NOMO-1 (cell line): ENCODE results near the gene UBL3.
A peak's percentile ranks its signal among the peaks of the same experiment; 100 is the strongest.

Source experiments
- DNase-seq, 2 experiments: peaks; one replicate each; lab custom pipeline; 2025; ENCODE audit not compliant: unreplicated experiment in 2 of 2; lab: John Stamatoyannopoulos, UW

Gene UBL3

DNA sequence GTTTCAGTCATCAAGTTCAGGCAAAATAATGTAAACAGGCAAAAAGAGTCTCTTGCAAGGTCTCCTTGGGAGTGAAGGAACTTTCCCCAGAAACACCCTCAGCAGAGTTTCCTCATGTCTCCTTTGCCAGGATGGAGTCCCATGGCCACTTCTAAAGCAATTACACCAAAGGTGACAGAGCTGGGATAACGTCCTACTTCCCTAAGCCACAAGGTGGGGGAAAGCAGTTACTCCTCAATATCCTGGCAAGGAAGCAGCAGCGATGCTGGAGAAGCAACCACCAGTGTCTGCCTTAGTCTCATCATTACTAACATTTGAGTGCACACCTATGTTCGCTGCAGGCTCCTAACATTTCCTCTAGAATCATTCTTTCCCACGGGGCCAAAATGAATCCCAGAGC lies 88.6 kb downstream of the UBL3 start:
- DNase-seq, result no peak

DNA sequence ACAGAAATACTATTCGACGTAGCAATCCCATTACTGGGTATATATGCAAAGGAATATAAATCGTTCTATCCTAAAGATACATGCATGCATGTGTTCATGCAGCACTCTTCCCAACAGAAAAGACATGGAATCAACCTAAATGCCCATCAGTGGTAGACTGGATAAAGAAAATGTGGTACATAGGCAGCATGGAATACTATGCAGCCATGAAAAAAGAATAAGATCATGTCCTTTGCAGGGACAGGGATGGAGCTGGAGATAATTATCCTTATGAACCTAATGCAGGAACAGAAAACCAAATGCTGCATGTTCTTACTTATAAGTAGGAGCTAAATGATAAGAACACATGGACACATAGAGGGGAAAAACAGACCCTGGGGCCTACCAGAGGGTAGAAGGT lies 89.3 kb downstream of the UBL3 start:
- no peak for DNase-seq

DNA sequence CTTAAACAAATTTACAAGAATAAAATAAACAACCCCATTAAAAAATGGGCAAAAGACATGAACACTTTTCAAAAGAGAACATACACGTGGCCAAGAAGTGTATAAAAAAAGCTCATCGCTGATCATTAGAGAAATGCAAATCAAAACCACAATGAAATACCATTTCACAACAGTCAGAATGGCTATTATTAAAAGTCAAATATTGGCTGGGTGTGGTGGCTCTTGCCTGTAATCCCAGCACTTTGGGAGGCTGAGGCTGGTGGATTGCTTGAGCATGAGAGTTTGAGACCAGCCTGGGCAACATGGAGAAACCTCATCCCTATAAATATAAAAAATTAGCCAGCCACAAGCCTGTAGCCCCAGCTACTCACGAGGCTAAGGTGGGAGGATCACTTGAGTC lies 89.9 kb downstream of the UBL3 start:
- DNase-seq, result no peak

DNA sequence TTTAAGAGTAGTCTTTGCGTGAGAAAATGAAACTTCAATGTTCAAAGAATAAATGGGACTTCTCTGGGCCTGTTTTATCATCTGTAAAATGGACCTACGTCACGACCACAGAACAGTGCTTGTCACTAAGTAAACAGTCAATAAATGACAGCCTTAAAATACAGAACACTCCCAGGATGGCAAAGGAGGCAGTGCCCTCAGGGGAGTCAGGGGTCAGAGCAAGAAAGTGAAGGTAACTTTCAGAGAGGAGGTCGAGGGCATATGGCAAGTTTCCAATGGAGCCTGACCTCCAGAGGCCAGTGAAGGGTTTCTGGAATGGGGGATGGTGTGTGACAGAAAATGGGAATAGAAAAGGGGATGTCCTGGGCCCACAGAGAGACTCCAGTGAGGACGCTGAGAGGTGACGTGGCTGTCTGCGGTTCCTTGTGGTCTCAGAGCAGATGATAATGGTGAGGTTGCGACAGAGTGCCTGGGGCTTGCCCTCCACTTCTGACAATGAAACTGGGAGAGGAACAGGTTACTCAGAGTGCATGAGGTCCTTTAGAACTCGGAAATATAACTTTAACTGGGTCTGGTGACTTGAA lies 91.8 kb downstream of the UBL3 start:
- DNase-seq, result peak; percentile 93 to 100

DNA sequence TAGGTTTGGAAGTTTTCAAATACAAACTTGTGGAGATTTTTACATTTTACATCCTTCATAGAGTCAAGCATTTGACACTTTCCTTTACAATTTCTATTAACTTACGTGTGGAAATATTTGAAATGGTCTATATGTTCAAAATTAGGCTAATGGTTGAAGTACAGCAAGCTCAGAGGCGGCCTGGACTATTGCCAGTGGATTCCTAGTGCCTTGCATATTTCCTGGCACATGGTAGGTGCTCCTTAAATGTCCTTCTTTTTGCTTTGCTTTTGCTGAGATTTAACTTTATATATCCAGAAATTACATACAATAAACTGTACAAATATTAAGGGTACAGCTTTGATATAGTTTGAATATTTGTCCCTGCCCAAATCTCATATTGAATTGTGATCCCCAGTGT lies 93.9 kb downstream of the UBL3 start:
- no peak for DNase-seq

DNA sequence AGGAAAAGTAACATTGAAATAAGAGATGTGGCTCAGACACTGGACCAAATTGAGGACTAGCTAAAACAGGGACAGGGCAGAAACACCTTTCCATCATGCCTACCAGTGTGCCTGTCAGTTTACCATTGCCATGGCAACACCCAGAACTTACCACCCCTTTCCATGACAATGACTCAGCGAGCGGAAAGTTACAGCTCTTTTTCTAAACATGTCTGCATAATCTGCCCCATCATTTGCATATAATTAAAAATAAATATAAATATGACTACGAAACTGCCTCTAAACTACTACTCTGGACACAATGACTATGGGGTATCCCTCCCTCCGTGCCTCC lies 96.0 kb downstream of the UBL3 start:
- DNase-seq, result no peak

DNA sequence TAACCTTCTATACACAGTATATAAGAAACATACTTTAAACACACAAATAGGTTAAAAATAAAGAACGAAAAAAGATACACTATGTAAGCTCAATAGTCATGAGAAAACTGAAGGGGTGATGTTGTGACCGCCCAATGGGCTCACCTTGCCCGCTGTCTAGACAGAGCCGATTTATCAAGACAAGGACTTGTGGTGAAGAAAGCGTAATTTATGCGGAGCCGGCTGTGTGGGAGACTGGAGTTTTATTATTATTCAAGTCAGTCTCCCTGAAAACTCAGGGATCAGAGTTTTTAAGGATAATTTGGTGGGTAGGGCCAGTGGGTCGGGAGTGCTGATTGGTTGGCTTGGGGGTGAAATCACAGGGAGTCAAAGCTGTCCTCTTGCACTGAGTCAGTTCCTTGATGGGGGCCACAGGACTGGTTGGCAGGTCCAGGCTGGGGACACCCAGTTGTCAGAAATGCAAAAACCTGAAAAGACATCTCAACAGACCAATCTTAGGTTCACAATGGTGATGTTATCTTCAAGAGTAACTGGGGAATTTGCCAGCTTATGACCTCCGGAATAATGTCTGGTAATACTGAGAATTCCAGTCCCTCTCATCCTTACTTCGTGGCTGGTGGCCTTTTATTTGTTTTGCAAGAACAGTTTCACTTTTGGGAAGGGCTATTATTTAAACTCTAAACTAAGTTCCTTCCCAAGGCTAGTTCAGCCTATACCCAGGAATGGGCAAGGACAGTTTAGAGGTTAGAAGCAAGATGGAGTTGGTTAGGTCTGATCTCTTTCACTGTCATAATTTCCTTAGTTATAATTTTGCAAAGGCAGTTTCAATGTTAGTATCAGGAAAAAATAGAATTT lies 96.6 kb downstream of the UBL3 start:
- DNase-seq, result no peak

DNA sequence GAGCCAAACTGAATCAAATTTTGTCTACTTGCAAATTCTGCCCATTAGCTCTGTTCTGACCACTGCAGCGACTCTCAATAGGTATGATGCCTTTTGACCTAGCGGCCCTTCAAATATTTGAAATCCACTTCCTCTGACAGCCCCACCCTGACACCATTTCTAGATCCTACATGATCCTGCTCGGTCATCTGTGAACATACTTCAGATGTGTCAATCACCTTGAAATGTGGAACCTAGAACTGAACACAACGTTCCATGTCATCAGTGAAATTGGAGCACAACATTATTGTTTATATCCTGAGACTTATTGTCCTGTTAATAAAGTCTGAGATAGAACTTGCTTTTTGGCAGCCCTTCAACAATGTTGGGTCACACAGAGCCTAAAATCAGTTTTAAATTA lies 98.2 kb downstream of the UBL3 start:
- no peak for DNase-seq

DNA sequence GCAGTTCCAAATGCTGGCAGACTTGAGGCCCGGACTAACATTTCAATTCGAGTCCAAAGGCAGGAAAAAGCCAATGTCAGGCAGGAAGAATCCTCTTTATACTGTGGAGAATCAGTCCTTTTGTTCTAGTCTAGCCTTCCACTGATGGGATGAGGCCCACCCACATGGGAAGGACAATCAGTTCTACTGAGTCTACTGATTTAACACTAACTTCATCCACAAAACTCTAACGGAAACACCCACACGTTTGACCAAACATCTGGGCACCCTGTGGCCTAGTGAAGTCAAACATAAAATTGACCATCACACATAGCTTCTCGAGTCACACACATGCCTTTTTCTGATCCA lies 100.3 kb downstream of the UBL3 start:
- DNase-seq, result no peak

DNA sequence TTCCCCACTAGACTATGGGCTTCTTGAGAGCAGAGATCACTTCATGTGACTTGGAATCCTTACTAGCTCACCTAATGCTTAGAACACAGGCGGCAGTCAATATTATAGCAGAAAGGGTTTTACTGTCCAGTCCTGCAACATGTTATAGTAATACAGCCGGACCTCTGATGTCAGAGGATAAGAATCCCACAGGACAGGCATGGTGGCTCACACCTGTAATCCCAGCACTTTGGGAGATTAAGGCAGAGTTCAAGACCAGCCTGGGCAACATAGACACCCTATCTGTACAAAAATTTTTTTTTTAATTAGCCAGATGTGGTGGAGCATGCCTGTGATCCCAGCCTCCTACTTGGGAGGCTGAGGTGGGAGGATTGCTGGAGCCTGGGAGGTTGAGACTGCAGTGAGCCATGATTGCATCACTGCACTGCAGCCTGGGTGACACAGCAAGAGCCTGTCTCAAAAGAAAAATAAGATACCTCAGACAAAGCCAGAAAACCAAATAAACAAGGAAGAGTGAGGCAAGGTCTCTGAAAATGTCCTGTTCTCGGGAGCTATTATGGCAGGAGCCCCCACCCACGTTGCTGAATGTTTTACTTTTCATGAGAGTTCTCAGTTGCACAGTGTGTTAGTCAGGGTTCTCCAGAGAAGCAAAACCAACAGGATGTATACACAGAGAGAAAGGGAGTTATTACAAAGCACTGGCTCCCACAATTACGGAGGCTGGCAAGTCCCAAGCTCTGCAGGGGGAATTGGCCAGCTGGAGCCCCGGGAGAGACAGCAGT lies 100.8 kb downstream of the UBL3 start:
- DNase-seq, result no peak

DNA sequence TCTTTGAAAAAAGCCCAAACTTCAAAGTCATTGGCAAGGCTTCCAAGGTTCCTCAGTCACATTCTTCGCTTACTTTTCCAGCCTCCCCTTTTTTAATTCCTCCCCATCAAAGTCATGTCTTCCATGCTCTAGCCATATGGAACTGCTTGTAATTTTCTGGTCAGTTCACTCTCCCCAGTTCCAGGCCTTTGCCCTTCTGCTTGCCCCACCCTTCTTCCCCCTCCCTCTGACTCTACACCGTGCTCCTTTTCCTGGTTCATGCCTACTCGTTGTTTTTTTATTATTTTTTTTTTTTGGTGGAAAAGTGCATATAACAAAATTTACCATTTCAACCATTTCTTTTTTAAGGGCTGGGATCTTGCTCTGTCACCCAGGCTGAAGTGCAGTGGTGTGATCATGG lies 102.3 kb downstream of the UBL3 start:
- no peak for DNase-seq

DNA sequence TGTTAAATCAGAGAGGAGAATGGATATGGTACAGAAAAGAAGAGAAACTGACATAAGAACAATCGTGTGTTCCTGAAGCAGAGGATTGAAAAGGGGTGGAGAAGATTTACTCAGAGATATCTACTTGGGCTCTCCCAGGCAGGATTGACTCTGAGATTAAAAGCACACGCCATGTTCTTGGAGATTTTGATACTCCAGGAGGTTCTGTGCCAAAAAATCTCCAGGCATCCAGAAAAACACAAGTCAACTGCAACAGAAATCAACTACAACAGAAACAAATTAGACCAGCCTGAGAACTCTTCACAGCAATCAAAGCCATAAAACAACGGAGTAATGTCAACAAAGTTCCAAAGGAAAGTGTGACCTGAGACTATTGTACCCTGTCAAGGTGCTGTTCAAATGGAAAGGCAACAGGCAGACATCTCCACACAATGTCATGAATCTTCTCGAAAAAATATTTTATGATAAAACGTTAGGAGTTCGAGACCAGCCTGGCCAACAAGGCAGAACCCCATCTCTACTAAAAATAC lies 104.2 kb downstream of the UBL3 start:
- no peak for DNase-seq

DNA sequence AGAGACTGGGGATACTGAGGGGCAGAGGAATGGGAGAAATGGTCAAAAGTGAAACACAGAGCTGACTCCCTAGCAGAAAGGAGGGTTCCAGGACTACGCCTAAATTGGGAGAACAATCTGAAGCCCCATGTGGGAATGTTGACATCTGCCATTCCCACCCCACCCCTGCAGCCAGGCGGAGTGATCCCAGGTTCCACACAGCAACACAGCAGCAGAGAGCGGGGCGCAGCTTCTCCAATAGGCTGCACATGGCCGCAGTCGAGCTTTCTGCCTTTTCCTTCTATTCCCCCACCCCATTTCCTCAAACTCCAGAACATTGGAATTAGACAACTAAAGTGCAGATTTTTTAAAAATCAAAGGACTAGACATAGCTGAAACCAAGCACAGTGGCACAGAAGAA lies 104.7 kb downstream of the UBL3 start:
- no peak for DNase-seq

DNA sequence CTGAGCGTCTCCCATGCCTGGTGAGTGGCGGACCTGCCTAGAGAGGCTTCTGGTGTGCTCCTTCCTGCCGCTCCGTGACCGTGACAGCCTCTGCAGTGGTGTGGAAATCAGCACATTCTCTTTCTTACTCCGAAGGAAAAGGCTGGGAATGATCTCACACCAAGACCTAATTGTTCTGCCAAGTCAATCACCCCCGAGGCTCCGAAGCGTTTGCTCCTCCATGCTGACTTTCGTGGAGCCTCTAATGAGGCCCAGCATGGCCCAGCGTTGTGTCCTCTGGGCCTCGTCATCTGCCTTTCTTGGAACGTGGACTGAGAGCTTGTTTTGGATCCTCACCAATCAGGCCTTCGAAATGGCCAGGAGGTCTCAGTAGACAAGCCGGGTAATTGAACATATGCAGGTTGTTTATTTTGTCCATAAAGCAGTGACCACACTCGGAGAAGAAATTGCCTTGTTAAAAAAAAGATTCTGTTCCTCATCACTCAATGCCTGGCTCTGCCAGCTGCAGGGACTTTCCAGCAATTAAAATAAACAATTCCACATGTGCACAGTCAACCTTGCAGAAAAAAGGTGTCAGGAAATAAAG lies 107.1 kb downstream of the UBL3 start:
- no peak for DNase-seq

DNA sequence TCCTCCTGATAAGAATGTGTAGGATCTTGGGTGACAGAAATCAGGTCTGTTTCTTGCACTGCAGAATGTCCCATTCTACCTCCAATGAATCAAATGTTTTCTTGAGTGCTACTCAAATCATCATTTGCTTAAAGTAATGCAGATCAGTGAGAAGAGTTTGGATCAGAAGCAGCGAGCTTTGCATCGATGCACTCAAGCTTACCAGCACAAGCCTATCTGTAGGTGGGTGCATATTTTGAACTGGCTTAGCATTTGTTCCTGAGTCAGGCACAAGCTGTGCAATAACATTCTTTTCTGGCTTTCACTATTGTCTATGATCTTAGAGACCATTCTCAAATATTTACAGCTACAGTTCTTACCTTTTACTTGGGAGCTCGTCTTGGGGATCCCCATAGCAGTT lies 109.5 kb downstream of the UBL3 start:
- DNase-seq, result no peak

DNA sequence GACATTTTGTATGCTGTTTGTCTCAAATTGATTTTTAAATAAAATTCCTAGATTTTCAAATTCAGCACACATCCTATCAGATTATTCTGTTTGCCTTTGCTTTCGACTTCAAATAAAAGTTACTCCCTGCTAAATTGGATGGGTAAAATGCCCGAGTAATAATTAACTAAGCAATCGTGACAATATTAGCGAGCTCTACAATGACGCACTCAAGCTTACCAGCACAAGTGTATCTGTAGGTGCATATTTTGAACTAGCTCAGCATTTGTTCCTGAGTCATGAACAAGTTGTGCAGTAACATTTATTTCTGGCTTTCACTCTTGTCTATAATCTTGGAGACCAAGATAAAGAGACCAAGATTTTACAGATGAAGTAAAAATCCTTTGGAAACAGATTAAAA lies 113.4 kb downstream of the UBL3 start:
- no peak for DNase-seq

DNA sequence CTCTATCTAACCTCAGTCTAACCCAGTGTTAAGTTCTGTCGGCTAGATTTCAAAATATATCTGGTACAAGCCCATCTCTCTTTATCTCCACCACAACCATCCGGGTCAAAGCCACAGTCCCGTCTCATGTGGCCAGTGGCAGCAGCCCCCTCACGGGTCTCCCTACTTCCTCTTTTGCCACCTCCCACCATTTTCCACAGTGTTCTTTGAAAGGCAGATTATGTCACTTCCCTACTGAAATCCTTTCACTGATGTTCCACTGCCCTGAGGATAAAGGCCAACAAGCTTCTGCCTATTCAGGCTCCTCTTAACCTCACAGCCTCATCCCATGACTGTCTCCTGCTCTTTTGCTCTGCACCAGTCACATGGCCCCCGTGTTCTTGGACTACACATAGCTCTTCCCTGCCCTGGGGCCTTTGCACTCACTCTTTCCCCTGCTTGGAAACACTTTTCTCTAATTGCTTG lies 117.2 kb downstream of the UBL3 start:
- peak in 1 of 2 experiments; percentile 43 for DNase-seq

DNA sequence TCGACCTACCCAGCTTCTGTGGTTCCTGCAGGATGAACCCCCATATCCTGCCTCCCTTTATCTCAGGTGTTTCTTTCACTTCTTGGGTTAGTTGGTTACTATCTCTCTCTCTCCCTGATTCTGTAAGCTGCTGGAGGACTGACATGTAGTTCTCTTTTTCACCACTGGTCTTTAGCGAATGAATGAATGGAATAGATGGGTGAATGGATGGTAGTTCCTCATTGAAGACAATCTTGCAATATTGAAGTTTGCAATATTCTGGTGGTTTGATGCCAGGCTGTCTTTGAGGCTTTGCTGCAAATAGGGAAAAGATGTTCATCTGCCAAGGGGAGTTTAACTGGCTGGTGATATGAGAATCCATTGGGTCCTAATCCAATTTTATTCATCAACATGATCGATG lies 120.2 kb downstream of the UBL3 start:
- no peak for DNase-seq

DNA sequence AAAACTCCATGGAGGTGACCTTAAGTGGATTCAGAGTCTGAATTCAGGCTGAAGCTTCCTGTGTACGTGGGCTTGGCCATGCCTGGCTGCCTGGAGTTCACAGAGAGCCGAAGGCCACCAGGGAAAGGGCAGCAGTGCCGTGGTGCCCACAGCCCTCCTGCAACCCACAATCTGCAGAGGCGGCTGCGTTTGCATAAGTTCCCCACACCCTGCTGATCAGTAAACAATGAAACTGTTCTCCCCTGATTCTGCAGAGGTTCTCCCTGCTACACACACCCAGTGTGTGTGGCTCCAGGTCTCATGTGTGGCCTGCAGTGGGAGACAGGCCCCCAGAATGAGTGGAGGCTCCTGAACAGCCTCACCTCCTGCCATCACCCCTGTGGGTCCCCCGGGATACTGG lies 128.0 kb downstream of the UBL3 start:
- DNase-seq, result no peak

DNA sequence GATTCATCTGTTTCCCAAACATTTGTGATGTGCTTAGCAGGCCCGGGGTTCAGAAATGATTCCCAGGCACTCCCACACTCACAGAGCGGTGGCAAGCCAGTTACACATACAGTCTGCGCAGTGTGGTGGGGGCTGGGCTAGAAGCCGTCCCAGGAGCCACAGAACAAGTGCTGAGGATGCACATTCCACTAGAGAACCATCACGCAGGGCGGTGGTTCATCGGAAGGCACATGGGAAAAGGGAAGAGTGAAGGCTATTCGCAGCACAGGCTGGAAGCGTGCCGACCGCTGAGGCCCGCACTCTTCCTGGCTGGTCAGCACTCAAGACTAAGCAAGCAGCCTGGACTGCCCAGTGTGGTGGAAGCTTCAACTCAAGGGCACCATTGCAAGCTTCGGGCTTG lies 128.7 kb downstream of the UBL3 start:
- no peak for DNase-seq

DNA sequence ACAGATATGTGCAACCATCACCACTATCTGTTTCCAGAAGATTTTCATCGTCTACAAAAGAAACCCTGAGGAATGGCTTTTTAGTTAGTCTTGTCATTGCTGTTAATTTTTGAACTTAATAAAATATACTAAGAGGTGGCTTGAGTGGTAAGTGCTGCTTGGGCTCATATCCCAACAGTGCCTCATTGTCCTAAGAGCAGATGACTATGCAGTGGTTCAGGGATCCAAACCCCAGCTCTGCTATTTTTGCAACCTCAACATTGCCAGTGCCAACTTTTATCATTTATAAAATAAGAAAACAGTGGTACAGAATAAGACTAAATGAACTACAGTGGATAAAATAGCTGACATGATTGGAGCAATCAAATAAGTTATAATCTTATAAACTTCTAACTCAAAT lies 131.7 kb downstream of the UBL3 start:
- DNase-seq, result no peak
